GM12801 (cell line): ENCODE measurements around the gene LRP3.

Experiments used
- CTCF ChIP-seq: IDR thresholded peaks from one replicate; pipeline ENCODE4 v1.5.1; 2011; ENCODE audit warnings: control low read depth; ENCODE audit not compliant: insufficient read length; ENCODE audit errors: extremely low read depth

Gene LRP3

GRCh38 chr19:33201473-33201872, 7.3 kb downstream of the LRP3 start:
- TF ChIP-seq CTCF, result no peak

GRCh38 chr19:33201886-33202545, 7.9 kb downstream of the LRP3 start:
- TF ChIP-seq CTCF, result no peak

GRCh38 chr19:33202546-33203507, 8.7 kb downstream of the LRP3 start:
- no peak for TF ChIP-seq CTCF

GRCh38 chr19:33203529-33203928, 9.4 kb downstream of the LRP3 start:
- no peak for TF ChIP-seq CTCF

- TF ChIP-seq CTCF, result no peak
These were observed 10.2 kb downstream of the LRP3 start for GRCh38 chr19:33204136-33204973.

- TF ChIP-seq CTCF, result no peak
These were observed 11.0 kb downstream of the LRP3 start for GRCh38 chr19:33205110-33205509.
